Right lung (tissue), 5 donors: ENCODE measurements around the gene ATF6B. TPM values are rescaled to one million over a fixed set of nuclear protein-coding genes. Genes with fewer than 3 reads are reported as not detected.
"Not testable (repeated sequence)": the region's sequence is repeated elsewhere in the genome, so short reads cannot be mapped to it uniquely, and the experiment has no call there.

Source experiments
- DNase-seq, 2 donors: peaks; one replicate each; pipeline ENCODE4 v3.0.0-alpha.2; 2013
- polyA plus RNA-seq, 5 donors: library from polyadenylated mRNA; unstranded; fragments of 120-200 nt; gene quantifications; one replicate each; pipeline versions ENCODE4 v1.2.1 to v1.2.3, GENCODE V29; 2013; ENCODE audit warnings: inconsistent platforms in 1 of 5, low replicate concordance in 1 of 5; ENCODE audit not compliant: insufficient read length in 5 of 5, insufficient read depth in 1 of 5

Gene ATF6B
- polyA plus RNA-seq, 5 donors, result 88.5 to 98.9 (median 91.0) TPM

DNA sequence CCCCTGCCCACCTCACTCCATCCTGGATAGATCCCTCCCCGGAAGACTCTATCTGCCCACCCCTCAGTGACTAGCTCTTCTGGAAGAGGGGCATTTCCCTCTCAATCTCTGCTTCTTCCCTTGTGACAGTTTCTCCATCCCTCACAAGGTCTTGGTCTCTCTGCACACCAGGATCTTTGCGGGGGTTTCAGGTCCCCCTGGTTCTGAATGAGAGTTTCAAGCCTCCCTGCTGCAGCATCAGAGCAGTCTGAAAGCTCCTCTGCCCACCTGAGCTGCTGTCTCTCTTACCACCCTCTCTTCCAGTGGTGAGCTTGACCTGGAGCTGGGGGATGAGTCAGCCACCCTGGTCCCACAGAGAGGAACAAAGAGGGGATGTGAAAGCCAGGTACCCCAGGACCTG is 43.3 kb downstream of the ATF6B start:
- no peak for DNase-seq

DNA sequence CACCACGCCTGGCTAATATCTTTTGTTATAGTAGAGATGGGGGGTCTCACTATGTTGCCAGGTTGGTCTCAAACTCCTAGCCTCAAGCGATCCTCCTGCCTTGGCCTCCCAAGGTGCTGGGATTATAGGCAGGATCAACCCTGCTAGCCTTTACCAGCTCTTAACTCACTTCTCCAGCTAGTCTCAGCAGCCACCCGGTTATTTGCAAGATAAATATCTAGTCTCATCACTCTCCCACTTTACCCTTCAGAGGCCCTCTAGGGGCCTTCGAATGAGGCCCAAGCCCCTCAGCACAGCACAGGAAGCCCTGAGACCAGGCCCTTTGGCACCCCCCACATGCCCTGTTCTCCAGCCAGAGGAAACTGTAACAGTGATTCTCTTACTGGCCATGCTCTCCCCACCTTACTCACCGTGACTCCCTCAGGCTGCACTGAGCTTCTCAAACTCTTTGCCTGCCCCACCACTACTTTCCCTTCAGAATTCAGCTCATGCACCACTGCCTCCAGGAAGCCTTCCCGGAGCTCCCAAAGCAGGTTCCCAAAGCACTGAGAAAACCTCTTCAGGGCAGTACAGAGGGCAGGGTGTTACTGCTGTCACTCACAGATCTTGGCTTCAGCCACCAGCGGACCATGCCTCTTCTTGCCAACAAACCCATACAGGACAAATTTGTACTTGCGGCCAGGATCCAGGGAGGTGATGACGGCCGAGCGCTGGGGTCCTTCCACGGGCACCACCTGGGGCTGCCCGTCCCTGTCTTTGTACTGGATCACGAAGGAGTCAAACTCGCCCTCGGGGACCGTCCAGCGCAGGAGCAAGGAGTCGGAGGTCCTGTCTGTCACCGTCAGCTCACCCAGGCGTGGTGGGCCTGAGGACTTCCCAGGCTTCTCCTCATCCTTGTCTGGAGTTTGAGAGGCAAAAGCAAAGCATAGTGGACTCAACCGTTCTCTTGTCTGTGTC is 44.0 kb downstream of the ATF6B start:
- no peak for DNase-seq

DNA sequence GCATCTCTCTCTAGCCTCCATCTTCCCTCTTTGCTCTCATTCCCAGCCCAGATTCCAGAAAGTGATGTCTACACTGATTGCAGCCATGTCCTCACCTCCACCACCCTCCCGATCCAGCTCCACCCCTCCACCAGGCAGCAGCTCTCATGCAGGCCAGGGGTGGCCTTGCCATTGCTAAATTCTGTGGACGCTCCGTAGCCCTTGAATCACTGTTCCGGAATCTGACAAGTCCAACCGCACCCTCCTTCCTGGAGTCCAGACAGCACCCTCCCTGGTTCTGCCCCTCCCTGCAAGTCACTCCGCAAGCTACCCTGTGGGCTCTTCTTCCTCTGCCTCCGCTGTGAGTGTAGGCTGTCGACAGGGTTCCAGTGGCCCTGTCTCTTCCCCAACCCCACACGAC is 45.1 kb downstream of the ATF6B start:
- DNase-seq, result no peak

DNA sequence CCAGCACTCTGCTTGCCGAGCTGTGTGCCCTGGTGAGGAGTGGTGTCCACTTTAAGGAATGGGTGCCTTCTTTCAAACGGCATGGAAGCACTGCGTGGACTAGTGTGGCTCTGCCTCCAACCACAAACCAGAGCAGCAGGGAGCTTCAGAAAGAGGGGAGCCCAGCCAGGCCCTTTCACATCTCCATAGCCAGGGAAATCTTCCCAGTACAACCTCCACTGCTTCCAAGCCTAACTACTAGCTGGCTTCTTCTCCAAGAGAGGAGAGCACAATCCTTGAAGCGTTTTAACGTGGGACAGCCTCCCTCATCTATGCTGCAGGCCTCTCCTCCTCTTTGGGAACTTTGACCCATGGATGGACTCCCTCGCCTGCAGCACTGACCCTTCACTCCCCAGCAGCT is 45.6 kb downstream of the ATF6B start:
- DNase-seq, result no peak

DNA sequence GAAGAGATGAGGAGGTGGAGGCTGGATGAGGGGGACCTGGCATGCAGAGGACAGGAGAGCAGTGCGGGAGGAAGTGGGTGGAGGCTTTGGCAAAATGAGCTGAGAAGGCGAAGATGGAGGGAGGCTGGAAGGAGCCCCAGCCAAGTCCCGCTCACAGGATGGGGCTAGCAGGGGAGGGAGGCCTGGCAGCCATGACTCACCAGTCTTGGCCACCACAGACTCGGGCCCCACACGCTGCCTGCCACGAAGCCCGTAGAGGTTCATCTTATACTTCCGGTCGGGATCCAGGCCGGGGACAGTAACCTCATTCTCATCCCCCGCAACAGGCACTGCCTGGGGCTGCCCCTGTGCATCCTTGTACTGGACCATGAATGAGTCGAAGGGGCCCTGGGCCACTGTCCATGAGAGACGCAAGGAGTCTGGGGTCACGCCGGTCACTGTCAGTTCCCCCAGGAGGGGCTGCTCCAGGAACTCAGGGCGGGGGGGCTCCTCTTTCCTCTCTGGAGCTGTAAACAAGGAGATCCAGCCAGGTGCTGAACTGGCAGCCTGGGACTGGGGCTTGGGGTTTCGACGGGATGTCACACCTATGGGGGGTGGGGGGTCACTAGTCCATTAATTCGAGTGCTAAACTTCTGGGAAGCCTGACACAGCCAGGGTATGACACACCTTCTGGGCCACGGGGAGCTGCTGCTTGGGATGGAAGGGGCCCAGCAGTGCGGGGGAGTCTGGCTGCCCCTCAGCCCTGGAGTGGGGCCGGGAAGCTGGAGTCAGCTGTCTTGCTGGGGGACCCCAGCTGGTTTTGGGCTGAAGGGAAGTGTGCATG is 46.7 kb downstream of the ATF6B start:
- peak in 1 of 2 donors; percentile 38 for DNase-seq

DNA sequence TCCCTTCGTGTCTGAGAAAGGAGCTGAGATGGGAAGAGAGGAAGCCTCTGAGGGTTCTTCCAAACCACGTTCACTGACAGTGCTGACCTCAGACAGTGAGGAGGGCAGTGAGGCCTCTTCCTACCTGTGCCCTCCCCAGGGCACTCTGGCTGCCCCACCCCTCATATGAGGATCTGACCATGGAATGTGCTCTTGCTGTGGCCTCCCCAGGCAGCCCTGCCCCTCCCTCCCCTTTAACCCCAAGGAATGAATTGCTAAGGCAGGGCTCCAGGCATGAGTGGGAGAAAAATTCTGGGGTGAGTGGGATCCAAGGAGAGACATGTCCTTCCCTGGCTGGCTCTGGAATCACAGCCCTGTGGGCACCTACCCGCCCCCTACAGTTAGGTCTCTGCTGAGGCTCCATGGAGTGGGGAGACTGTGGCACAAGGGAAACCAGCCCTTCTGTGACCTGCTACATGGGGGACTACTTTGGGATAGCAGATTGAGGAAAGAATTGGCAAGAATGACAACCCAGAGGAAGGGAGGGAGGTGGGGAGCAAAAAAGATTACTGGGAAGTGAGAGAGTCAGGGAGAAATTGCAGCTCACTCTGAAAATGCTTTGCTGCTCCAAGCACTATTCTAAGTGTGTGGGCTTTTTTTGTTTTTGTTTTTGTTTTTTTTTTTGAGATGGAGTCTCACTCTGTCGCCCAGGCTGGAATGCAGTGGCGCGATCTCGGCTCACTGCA is 48.3 kb downstream of the ATF6B start:
- DNase-seq, result no peak

DNA sequence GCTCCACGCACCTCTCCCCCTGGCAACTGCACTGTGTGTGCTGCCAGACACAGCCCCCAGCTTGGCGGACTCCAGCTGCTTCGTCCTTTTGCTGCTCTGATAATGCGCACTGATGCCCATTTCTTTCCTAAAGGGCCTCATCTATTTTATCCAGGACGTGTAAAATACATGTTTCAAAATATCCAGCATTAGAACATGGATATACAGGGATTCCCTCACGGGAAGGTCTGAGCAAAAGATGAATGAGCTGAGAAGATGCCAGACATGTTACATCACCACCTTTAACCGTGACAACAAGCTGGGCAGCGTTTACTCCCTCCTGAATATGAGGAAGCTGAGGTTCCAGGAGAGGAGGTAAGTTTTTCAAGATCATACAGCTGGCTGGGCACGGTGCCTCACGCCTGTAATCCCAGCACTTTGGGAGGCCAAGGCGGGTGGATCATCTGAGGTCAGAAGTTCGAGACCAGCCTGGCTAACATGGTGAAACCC is 51.7 kb downstream of the ATF6B start:
- no peak for DNase-seq

DNA sequence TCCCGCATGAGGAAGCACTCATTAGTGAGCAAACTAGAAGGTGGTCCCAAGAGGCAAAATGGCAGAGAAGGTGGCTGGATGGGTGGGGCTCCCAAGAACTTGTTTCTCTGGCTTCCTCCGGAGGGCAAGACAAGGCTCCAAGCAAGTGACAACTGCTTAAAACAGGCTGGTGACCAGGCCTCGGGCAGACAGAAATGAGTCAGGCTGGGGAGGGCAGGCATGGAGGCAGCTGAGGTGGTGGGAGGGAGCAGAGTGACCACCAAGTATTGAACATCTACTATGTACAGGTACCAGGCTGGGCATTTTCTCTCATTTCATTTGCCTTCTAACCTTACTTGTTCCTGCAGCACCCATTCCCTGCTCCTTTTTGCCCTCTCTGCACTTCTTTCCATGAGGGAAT is 52.3 kb downstream of the ATF6B start:
- no peak for DNase-seq

DNA sequence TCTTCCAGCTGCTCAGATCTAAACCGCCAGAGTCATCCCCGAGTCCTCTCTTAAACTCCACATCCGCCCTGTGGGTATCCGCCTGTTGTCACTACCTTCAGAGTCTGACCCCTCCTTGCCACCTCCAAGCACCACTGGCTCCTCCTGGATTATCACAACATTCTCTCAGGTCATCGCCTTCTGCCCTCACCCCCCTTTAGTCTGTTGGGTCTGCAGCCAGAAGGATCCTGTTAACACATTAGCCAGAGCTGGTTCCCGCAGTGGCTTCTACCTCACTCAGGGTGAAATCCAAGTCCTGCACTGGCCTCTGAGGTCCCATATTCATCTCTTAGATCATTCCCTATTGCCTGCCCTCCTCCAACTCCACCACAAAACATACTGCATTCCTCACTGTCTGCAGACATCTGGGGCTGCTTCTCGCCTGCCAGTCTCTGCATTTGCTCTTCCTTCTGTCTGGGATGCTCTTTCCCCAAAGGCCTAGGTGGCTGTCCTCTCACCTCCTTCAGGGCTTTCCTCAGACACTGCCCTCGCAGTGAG is 53.0 kb downstream of the ATF6B start:
- DNase-seq, result no peak

DNA sequence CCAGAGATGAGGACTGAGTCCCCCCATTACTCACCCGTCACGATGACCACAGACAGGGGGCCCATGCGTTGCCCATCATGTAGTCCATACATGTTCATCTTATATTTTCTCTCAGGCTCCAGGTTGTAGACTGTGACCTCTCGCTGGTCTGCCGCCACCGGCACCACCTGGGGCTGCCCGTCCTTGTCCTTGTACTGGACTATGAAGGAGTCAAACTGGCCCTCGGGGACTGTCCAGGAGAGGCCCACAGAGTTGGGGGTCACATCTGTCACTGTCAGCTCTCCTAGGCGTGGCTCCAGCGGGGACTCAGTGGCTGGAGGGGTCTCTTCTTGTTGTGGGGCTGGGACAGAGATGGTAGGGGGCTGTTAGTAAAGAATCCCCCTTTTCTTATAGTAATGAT is 54.4 kb downstream of the ATF6B start:
- DNase-seq, result no peak

DNA sequence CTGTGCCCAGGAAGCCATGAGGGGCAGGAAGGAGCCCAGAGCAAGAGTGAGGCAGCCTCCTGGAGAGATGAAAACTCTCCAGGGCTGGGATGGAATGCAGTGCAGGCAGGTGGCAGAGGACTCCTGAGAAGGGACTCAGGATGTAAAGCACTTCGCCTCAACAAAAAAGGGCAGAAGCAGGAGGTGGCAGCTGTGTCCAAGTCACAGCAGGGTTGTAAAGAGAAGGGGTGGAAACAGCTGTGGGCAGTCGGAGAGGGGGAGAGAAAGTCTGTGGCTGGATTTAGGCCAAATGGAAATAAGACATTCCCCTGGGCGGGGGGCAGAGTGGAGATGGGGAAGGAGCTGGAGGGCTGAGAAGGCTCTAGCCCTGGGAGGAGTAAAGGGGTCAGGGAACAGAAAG is 54.9 kb downstream of the ATF6B start:
- DNase-seq, result no peak

DNA sequence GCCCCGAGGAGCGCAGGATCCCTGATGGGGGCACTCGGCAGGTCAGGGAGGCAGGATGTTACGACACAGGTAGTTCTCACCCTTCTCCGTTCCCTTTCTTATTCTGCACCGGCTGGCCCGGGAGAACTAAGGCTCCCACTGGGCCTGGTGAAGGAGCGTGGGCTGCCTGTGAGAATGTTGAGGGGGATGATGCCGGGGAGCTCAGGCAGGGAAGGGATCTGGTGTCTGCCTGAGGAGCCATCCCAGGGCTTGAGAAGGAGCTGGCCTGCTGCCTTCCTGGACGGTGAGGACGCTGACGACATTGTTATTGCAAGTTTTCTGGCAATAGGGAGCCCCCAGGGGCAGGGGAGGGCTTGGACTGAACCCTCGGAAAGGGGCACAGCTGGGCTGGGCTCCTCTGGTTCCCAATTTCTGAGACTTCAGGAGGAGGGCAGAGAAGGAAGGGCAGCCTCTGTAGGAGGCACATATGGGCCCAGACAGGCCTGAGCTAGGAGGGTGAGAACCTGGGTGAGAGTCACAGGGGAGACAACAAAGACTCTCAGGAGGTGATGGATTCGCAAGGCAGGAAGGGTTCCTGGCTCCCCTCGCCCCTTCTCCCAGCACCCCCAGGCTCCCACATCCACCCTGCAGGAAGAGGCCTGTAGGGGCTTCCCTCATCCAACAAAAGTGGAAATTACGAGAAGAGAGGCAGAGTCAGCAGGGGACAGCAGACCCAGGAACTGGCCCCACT is 57.1 kb downstream of the ATF6B start:
- DNase-seq, result no peak

DNA sequence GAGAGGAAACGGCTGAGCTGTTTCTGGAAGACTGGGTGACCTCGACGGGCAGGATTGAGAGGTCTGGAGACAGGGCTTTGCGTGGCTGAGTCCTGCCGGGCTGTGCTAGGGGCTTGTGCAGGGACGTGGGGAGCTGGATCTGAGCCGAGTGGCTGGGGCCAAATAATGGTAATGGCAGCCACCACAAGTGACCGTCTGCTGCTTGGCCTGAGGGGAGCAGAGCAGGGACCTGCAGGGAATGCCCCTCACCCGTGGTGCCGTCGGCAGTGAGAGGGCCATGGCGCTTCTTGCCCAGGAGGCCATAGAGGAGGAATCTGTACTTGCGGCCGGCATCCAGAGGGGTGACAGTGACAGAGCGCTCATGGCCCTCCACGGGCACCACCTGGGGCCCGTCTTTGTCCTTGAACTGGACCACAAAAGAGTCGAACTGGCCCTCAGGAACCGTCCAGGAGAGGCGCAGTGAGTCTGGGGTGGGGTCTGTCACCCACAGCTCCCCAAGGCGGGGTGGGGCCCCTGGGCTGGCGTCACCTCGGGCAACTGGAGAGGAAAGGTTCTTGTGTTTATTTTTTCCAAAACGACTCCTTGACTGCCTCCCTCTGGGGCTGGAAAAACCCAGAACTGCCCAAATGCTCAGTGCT is 58.0 kb downstream of the ATF6B start:
- no peak for DNase-seq

DNA sequence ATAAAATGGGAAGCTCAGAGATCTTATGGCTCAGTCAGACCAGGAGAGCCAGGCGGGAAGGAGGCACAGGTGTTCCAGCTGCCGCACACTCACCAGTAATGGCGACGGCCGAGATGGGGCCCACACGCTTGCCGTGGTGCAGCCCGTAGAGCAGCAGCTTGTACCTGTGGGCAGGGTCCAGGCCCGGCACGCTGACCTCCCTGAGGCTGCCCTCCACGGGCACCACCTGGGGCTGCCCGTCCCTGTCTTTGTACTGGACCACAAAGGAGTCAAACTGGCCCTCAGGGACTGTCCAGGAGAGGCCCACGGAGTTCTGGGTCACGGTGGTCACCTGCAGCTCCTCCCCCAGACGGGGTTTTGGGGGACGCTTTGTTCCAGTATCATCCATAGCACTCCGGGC is 58.6 kb downstream of the ATF6B start:
- DNase-seq, result no peak

DNA sequence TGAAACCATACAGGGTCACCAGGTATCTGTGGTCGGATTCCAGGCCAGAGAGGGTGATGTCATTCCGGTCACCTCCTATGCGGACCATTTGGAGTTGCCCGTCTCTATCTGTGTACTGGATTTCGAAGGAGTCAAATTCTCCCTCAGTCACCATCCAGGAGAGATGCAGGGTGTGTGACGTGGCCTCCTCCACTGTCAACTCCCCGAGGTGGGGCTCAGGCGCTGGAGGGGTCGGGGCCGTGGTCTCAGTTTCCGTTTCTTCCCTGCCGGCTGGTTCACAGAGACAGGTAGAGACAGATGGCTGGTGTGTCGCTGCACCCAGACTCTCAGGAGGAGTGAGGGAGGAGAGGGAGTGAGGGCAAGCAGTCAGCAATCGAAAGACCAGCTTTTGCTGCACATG is 59.2 kb downstream of the ATF6B start:
- no peak for DNase-seq

DNA sequence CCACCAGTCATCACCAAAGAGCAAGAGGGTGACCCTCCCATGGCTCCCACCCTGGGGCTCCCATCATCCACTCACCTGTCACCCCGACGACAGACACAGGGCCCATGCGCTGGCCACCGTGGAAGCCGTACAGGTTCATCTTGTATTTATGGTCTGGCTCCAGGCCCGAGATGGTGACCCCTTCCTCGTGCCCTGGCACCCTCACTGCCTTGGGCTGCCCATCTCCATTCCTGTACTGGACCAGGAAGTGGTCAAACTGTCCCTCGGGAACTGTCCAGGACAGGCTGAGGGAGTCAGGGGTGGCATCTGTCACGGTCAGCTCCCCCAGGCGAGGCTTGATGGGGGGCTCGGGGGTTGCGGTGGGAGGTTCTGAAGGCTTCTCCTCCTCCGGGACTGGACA is 59.7 kb downstream of the ATF6B start:
- not testable (repeated sequence) for DNase-seq

DNA sequence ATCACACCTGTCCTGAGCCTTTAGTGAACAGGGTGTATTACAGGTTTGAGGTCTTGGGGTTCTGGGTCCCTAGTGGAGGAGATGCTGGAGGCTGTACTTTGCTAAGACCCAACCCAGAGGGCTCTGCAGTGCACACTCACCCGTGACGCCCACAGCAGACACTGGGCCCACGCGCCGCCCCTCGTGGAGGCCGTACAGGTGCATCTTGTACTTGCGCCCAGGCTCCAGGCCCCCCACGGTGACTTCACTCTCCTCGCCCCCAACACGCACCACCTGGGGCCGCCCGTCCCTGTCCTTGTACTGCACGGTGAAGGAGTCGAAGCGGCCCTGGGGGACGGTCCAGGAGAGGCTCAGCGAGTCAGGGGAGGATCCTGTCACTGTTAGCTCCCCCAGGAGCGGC is 60.5 kb downstream of the ATF6B start:
- DNase-seq, result not testable (repeated sequence)
